Measurements from ENCODE around the gene CNTLN.
A peak's percentile ranks its signal among the peaks of the same experiment; 100 is the strongest.
"Not testable (repeated sequence)": the region's sequence is repeated elsewhere in the genome, so short reads cannot be mapped to it uniquely, and the experiment has no call there.

Gene CNTLN

GRCh38 chr9:17134396-17135294 is at the start of gene CNTLN:
Gene CNTLN (plus strand): TSS chr9:17135040. CDS start chr9:17135066, 26 bp downstream.
- DNase-seq: peak; percentile 74

GRCh38 chr9:17088566-17088965 is 46.3 kb upstream of the CNTLN start:
- no peak for DNase-seq

GRCh38 chr9:17090041-17090440 is 44.8 kb upstream of the CNTLN start:
- no peak for DNase-seq

- no peak for DNase-seq
Observed at GRCh38 chr9:17116400-17116837, 18.4 kb upstream of the CNTLN start.

GRCh38 chr9:17117372-17117771 is 17.5 kb upstream of the CNTLN start:
- DNase-seq: no peak

- no peak for DNase-seq
Observed at GRCh38 chr9:17120203-17120602, 14.6 kb upstream of the CNTLN start.

- no peak for DNase-seq
Observed at GRCh38 chr9:17121264-17121663, 13.6 kb upstream of the CNTLN start.

- DNase-seq: no peak
Observed at GRCh38 chr9:17130291-17130690, 4.5 kb upstream of the CNTLN start.

- no peak for DNase-seq
Observed at GRCh38 chr9:17130725-17131124, 4.1 kb upstream of the CNTLN start.

GRCh38 chr9:17131494-17131893 is 3.3 kb upstream of the CNTLN start:
- DNase-seq: no peak

GRCh38 chr9:17135295-17136160 is 688 bp downstream of the CNTLN start:
- no peak for DNase-seq

GRCh38 chr9:17137566-17137965 is 2.7 kb downstream of the CNTLN start:
- DNase-seq: no peak

- DNase-seq: no peak
Observed at GRCh38 chr9:17138503-17138902, 3.7 kb downstream of the CNTLN start.

- no peak for DNase-seq
Observed at GRCh38 chr9:17140418-17140817, 5.6 kb downstream of the CNTLN start.

- no peak for DNase-seq
Observed at GRCh38 chr9:17148324-17148723, 13.5 kb downstream of the CNTLN start.

GRCh38 chr9:17159469-17159868 is 24.6 kb downstream of the CNTLN start:
- DNase-seq: no peak

- no peak for DNase-seq
Observed at GRCh38 chr9:17160327-17160726, 25.5 kb downstream of the CNTLN start.

GRCh38 chr9:17165764-17166163 is 30.9 kb downstream of the CNTLN start:
- DNase-seq: no peak

GRCh38 chr9:17166346-17166745 is 31.5 kb downstream of the CNTLN start:
- DNase-seq: no peak

- no peak for DNase-seq
Observed at GRCh38 chr9:17171309-17172094, 36.7 kb downstream of the CNTLN start.

- DNase-seq: not testable (repeated sequence)
Observed at GRCh38 chr9:17177496-17177895, 42.7 kb downstream of the CNTLN start.

- DNase-seq: no peak
Observed at GRCh38 chr9:17185481-17186029, 50.7 kb downstream of the CNTLN start.

GRCh38 chr9:17191082-17191481 is 56.2 kb downstream of the CNTLN start:
- no peak for DNase-seq

Data from CD4-positive, alpha-beta T cell treated with Interleukin-15 for 1 hour (primary cell).